Thyroid gland (tissue), 4 donors: ENCODE measurements around the gene CHST8. TPM values are rescaled to one million over a fixed set of nuclear protein-coding genes. Genes with fewer than 3 reads are reported as not detected.

Source experiments
- DNase-seq, 2 donors: peaks; one replicate each; pipeline ENCODE4 v3.0.0-alpha.2; 2019
- H3K27ac ChIP-seq, 3 donors: fragments of 200-600 bp; sonication (generic); 1 replicate in 2 of 3; 2 replicates in 1 of 3; pipeline ENCODE4 v1.5.1; 2016 to 2019; ENCODE audit warnings: mild to moderate bottlenecking in 1 of 3, moderate library complexity in 1 of 3
- H3K27me3 ChIP-seq: fragments of 200-600 bp; sonication (generic); one replicate; pipeline ENCODE4 v1.5.1; 2019
- H3K36me3 ChIP-seq, 2 donors: fragments of 200-600 bp; sonication (generic); one replicate each; pipeline ENCODE4 v1.5.1; 2016 to 2019
- H3K4me1 ChIP-seq, 2 donors: fragments of 200-600 bp; sonication (generic); one replicate each; pipeline ENCODE4 v1.5.1; 2017 to 2019
- H3K4me3 ChIP-seq, 3 donors: fragments of 200-600 bp; sonication (generic); replicated peaks in 1 of 3; 1 replicate in 2 of 3; 2 replicates in 1 of 3; pipeline ENCODE4 v1.5.1; 2016; ENCODE audit warnings: mild to moderate bottlenecking in 1 of 3
- H3K9me3 ChIP-seq: fragments of 200-600 bp; sonication (generic); one replicate; pipeline ENCODE4 v1.5.1; 2017
- CTCF ChIP-seq, 6 experiments: fragments of 200-600 bp in 3 of 6; fragments of 450-650 bp in 3 of 6; sonication (generic) in 3 of 6; IDR thresholded peaks; one replicate each; pipeline ENCODE4 v1.5.1; 2016 to 2019; ENCODE audit warnings: antibody characterized with exemption in 6 of 6, mild to moderate bottlenecking in 2 of 6, inconsistent platforms in 1 of 6, moderate library complexity in 1 of 6
- POLR2A ChIP-seq, 2 donors: fragments of 450-650 bp; IDR thresholded peaks; one replicate each; pipeline ENCODE4 v1.6.1; 2017; ENCODE audit warnings: antibody characterized with exemption in 2 of 2, mild to moderate bottlenecking in 2 of 2, moderate library complexity in 1 of 2
- WGBS, 2 donors: methylation state at CpG; one replicate each; pipeline ENCODE4 v1.1.5; 2017; 5-methylcytosine and 5-hydroxymethylcytosine counted together
- intact Hi-C: fragments of 100-400 bp; cut with DNase I; formaldehyde crosslinking; loops from one replicate; pipeline ENCODE4 v1.15.1; 2023
- total RNA-seq, 4 donors: library from RNA; depleted of rRNA; stranded (reverse); fragments of >200 nt; gene quantifications; one replicate each; pipeline ENCODE4 v1.2.3, GENCODE V29; 2016

Gene CHST8
- total RNA-seq, 4 donors from 2014 or later, result 0.83 to 2.6 (median 1.4) TPM; not detected in 1

- Histone ChIP-seq H3K27me3 (no peaks in the 10 kb centered on the region), H3K27ac (no peak overlapping the region), H3K9me3 (no peaks in the 10 kb centered on the region), H3K4me1 (peaks cover 3 to 13% of the 10 kb centered on the region in 2 donors), H3K4me3 (peak overlapping the region in 1 of 3 donors; percentile 20), H3K36me3 (no peaks in the 10 kb centered on the region)
- intact Hi-C loops, result no loop called here
- TF ChIP-seq POLR2A (IDR thresholded peaks at IDR 0.05) (no peak), CTCF (IDR thresholded peaks at IDR 0.05) (no peak)
- WGBS, 2 donors, result 27 to 51% methylated on average over 12 to 25 of the region's 60 CpGs
- DNase-seq, result no peak
These were observed 528 bp upstream of the CHST8 start for GRCh38 chr19:33621065-33621785.

GRCh38 chr19:33622505-33622808 is 704 bp downstream of the CHST8 start:
- Histone ChIP-seq H3K4me3 (peak overlapping the region in 1 of 3 donors; percentile 20), H3K27me3 (no peaks in the 10 kb centered on the region), H3K9me3 (no peaks in the 10 kb centered on the region), H3K27ac (no peak overlapping the region), H3K4me1 (peaks cover 3 to 13% of the 10 kb centered on the region in 2 donors), H3K36me3 (no peaks in the 10 kb centered on the region)
- intact Hi-C loops, result no loop called here
- TF ChIP-seq CTCF (IDR thresholded peaks at IDR 0.05), result no peak
- TF ChIP-seq POLR2A (IDR thresholded peaks at IDR 0.05), result no peak
- WGBS, 2 donors, result 0% methylated on average over 5 of the region's 35 CpGs; no CpG with 5 or more reads in 1 of the 2 donors
- no peak for DNase-seq

- Histone ChIP-seq H3K36me3 (no peaks in the 10 kb centered on the region), H3K4me1 (peaks cover 3 to 13% of the 10 kb centered on the region in 2 donors), H3K9me3 (no peaks in the 10 kb centered on the region), H3K27me3 (no peaks in the 10 kb centered on the region), H3K27ac (no peak overlapping the region), H3K4me3 (no peak overlapping the region)
- TF ChIP-seq POLR2A (IDR thresholded peaks at IDR 0.05), result no peak
- WGBS, 2 donors, result 0 to 1% methylated on average over 19 to 30 of the region's 64 CpGs
- DNase-seq, result no peak
- intact Hi-C loops, result no loop called here
These were observed 1.2 kb downstream of the CHST8 start for GRCh38 chr19:33622809-33623511.

- 54 to 59% methylated on average over 5 of the region's 5 CpGs for WGBS, 2 donors
- TF ChIP-seq CTCF (IDR thresholded peaks at IDR 0.05) (no peak), POLR2A (IDR thresholded peaks at IDR 0.05) (no peak)
- Histone ChIP-seq H3K4me3 (no peak overlapping the region), H3K36me3 (no peaks in the 10 kb centered on the region), H3K4me1 (peaks cover 3 to 13% of the 10 kb centered on the region in 2 donors), H3K9me3 (no peaks in the 10 kb centered on the region), H3K27ac (no peak overlapping the region), H3K27me3 (no peaks in the 10 kb centered on the region)
- intact Hi-C loops, result no loop called here
- no peak for DNase-seq
These were observed 2.8 kb downstream of the CHST8 start for GRCh38 chr19:33624586-33624985.

GRCh38 chr19:33627526-33627925 is 5.8 kb downstream of the CHST8 start:
- TF ChIP-seq CTCF (IDR thresholded peaks at IDR 0.05) (no peak), POLR2A (IDR thresholded peaks at IDR 0.05) (no peak)
- Histone ChIP-seq H3K9me3 (no peaks in the 10 kb centered on the region), H3K27me3 (no peaks in the 10 kb centered on the region), H3K4me1 (peaks cover 0 to 7% of the 10 kb centered on the region in 2 donors), H3K27ac (no peak overlapping the region), H3K4me3 (no peak overlapping the region), H3K36me3 (no peaks in the 10 kb centered on the region)
- intact Hi-C loops, result no loop called here
- DNase-seq, result no peak
- WGBS, 2 donors, result 83 to 92% methylated on average over 5 of the region's 5 CpGs
